HG02840 (cell line): Measurements from ENCODE around the gene TM9SF2.

Experiments
- ATAC-seq: cut with Tn5 transposase; IDR thresholded peaks from one replicate; pipeline ENCODE4 v1.9.1; 2021; ENCODE audit warnings: mild to moderate bottlenecking, moderate library complexity, moderate number of reproducible peaks; ENCODE audit not compliant: unreplicated experiment, low FRiP score

The TM9SF2 gene

GRCh38 chr13:99575376-99576120, 74.3 kb downstream of the TM9SF2 start:
- ATAC-seq: no peak

GRCh38 chr13:99577934-99578917, 77.0 kb downstream of the TM9SF2 start:
- no peak for ATAC-seq

- no peak for ATAC-seq
Observed at GRCh38 chr13:99580500-99581268, 79.4 kb downstream of the TM9SF2 start.

GRCh38 chr13:99582511-99582910, 81.2 kb downstream of the TM9SF2 start:
- ATAC-seq: no peak

GRCh38 chr13:99585609-99586008, 84.3 kb downstream of the TM9SF2 start:
- ATAC-seq: no peak

GRCh38 chr13:99587021-99587420, 85.7 kb downstream of the TM9SF2 start:
- ATAC-seq: no peak

GRCh38 chr13:99587893-99588606, 86.8 kb downstream of the TM9SF2 start:
- no peak for ATAC-seq

- ATAC-seq: no peak
Observed at GRCh38 chr13:99589575-99589974, 88.3 kb downstream of the TM9SF2 start.

GRCh38 chr13:99590519-99591011, 89.3 kb downstream of the TM9SF2 start:
- ATAC-seq: no peak

- no peak for ATAC-seq
Observed at GRCh38 chr13:99596180-99596579, 94.9 kb downstream of the TM9SF2 start.

- no peak for ATAC-seq
Observed at GRCh38 chr13:99600318-99600717, 99.0 kb downstream of the TM9SF2 start.

- no peak for ATAC-seq
Observed at GRCh38 chr13:99601535-99601934, 100.3 kb downstream of the TM9SF2 start.

GRCh38 chr13:99604636-99605035, 103.4 kb downstream of the TM9SF2 start:
- ATAC-seq: no peak

- ATAC-seq: peak; percentile 57
Observed at GRCh38 chr13:99605420-99606323, 104.4 kb downstream of the TM9SF2 start.

- ATAC-seq: peak; percentile 73
Observed at GRCh38 chr13:99606324-99607066, 105.2 kb downstream of the TM9SF2 start, which contains the start of gene CLYBL. TSS of gene CLYBL (plus strand) at chr13:99606690.

- no peak for ATAC-seq
Observed at GRCh38 chr13:99608345-99608744, 107.1 kb downstream of the TM9SF2 start.

- no peak for ATAC-seq
Observed at GRCh38 chr13:99610702-99611289, 109.5 kb downstream of the TM9SF2 start.
